GM12873 (cell line): Measurements from ENCODE around the gene BDKRB1.

Experiments used
- TF ChIP-seq, protein P1 (sequence below): IDR thresholded peaks from 2 replicates; pipeline ENCODE4 v1.5.1; 2012; ENCODE audit warnings: low read depth, mild to moderate bottlenecking, moderate library complexity, low read length, control low read depth; ENCODE audit not compliant: insufficient read depth; ENCODE audit errors: missing control alignments

The BDKRB1 gene

DNA sequence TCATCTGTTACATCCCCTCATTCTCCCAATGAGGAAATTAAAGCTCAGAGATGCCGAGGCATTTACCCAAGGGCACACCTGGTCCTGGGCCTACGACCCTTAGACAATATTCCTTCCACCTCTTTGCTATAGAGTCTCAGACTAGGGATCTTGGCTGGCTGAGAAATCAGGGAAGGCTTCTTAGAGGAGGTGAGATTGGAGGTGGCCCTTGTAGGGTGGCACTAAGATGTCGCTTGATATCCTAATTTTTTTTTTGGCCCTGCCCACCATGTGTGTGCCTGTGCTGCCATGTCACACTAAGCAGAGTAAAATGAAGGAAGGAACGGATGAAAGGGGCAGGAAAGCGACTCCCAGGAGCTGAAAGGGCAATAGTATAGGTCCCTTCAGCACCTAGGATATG, 30.8 kb upstream of the BDKRB1 start:
- TF ChIP-seq, protein P1, sequence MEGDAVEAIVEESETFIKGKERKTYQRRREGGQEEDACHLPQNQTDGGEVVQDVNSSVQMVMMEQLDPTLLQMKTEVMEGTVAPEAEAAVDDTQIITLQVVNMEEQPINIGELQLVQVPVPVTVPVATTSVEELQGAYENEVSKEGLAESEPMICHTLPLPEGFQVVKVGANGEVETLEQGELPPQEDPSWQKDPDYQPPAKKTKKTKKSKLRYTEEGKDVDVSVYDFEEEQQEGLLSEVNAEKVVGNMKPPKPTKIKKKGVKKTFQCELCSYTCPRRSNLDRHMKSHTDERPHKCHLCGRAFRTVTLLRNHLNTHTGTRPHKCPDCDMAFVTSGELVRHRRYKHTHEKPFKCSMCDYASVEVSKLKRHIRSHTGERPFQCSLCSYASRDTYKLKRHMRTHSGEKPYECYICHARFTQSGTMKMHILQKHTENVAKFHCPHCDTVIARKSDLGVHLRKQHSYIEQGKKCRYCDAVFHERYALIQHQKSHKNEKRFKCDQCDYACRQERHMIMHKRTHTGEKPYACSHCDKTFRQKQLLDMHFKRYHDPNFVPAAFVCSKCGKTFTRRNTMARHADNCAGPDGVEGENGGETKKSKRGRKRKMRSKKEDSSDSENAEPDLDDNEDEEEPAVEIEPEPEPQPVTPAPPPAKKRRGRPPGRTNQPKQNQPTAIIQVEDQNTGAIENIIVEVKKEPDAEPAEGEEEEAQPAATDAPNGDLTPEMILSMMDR: no peak

DNA sequence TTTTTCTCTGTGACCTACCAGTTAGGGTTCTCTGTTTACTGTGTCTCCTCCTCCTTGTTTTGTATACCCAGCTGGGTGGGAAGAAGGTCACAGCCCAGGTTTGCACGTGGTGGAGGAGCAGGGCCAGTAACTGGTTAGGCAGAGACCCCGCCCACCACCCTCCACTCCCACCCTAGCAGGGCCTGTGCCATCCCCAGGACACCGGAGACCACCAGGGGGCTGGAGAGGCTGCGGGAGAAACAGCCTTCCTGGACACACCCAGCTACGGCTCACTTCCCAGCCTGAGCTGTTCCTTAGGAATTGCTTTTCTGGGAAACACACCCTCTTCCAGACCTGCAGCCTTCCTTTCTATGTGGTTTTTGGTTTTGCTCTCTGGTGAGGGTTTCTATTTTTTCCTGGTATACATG, 30.3 kb upstream of the BDKRB1 start:
- TF ChIP-seq, protein P1: no peak

DNA sequence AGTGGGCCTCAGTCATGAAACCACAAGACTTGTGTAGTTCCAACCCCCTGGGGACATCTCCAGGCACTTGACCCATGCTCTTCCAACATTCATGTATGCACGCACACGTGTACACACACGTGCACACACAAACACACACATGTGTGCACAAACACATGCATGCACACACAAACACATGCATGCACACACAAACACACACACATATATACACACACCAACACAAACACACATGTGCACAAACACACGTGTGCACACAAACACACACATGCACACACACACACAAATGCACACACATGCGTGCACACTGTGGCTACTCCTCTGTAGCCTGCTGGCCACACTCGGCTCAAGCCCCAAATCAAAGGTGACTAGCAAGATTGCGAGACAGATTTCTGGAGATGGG, 28.6 kb upstream of the BDKRB1 start:
- TF ChIP-seq, protein P1: no peak

DNA sequence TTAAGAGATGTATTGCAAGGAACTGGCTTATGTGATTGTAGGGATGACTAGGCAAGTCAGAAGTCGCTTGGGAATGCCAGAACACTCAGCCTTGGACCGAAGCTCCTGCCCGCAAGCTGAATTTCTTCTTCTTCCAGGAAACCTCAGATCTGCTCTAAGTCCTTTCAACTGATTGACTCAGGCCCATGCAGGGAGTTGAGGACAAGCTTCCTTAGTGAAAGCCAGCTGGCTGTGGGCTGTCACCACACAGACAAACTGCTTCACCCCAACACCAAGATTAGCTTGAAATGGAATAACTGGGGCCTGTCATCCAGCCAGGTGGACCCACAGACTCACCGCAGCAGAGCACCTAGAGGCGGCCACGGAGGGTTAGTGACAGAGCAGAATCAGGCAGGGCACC, 26.7 kb upstream of the BDKRB1 start:
- TF ChIP-seq, protein P1: no peak

DNA sequence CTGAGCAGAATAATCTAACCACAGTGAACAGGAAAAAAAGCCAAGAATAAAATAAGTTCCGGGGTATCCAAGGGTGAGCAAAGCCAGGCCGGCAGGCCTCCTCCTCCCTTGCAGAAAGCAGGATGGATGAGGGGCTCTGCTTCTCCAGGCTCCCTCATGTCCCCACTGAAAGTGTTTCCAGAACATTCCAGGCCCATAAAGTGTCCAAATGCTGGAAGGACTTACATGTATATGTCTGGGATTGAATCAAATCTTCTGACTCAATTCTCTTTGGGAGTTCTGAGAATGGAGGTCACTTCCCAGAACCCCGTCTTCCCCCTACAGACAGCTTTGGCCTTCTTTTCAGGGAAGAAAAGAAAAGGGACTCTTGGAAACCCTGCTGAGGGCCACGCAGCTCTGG, 25.0 kb upstream of the BDKRB1 start:
- TF ChIP-seq, protein P1: no peak

DNA sequence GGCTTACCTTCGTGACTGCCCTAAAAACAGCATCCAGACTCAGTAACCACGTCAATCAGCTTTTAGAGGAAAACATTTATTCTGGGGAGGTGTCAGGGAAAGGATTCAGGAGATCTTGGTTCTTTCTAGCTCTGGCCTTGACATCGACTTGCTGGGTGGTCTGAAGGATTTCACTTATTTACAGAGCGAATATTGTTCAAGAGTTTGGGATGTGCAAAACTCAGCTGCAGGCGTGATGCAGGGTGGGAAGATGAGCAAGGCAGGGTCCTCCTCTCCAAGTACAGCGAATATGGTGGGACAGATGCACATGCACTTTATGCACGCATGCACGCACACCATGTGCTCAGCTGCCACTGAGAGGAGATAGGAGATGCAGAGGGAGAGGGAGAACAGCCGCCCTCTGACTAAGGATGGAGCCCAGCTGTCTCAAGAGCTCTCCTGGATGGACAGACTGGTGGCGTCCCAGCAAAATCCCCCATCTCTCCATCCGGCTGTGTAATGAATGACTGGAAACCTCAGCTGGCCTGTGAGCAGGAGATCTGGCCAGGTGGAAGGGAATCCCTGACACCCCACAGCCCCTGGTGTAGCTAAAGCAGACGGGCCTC, 24.4 kb upstream of the BDKRB1 start:
- TF ChIP-seq, protein P1: no peak

DNA sequence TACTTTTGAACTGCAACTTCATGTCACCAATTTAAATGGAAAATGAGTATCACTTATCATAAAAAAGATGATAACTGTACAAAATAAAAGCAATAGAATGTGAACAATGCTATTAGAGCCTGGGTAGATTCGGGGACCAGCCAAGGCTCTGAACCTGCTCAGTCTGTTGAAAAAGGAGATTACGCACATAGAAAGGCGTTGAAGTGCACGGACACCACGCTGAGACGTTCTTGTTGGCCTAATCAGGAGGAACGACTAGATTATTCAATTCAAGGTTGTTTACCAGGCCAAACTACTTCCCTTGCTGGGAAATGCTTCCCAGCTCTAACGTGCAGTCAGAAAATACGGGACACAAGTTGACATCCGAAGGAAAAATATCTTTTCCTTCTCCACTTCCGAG, 23.5 kb upstream of the BDKRB1 start:
- TF ChIP-seq, protein P1: no peak
